Type B pancreatic cell (in vitro differentiated cells): ENCODE results near the gene MBL2. TPM values are rescaled to one million over a fixed set of nuclear protein-coding genes. Genes with fewer than 3 reads are reported as not detected.

ENCODE experiments used
- DNase-seq: peaks from one replicate; pipeline ENCODE4 v3.0.0; 2021; ENCODE audit warnings: mixed read lengths; ENCODE audit not compliant: unreplicated experiment; ENCODE audit errors: extremely low spot score
- H3K27ac Mint-ChIP-seq: 2 replicates; pipeline ENCODE4 v1.8.0; 2021; ENCODE audit warnings: mild to moderate bottlenecking, mixed read lengths
- H3K27me3 Mint-ChIP-seq: 2 replicates; pipeline ENCODE4 v1.8.0; 2021; ENCODE audit warnings: mixed read lengths
- H3K36me3 Mint-ChIP-seq: 2 replicates; pipeline ENCODE4 v1.8.0; 2021; ENCODE audit warnings: mixed read lengths
- H3K4me1 Mint-ChIP-seq: one replicate; pipeline ENCODE4 v1.8.0; 2021; ENCODE audit warnings: mixed read lengths; ENCODE audit not compliant: unreplicated experiment
- H3K4me3 Mint-ChIP-seq: 2 replicates; pipeline ENCODE4 v1.8.0; 2021; ENCODE audit warnings: mild to moderate bottlenecking, mixed read lengths
- H3K9me3 Mint-ChIP-seq: 2 replicates; pipeline ENCODE4 v1.8.0; 2021; ENCODE audit warnings: mixed read lengths
- total RNA-seq: library from RNA; stranded (reverse); gene quantifications from 2 replicates; pipeline ENCODE4 v1.2.1, GENCODE V29; 2021; ENCODE audit warnings: low replicate concordance
- TF ChIP-seq, protein P1 (sequence below): fragments of 200-600 bp; sonication (generic); conservative IDR thresholded peaks from 2 replicates; pipeline ENCODE4 v1.5.0; 2021; ENCODE audit warnings: antibody characterized with exemption, mild to moderate bottlenecking

Gene MBL2
- total RNA-seq, 1 donor from 2014 or later: not detected

GRCh38 chr10:52807803-52808202 lies 35.2 kb upstream of the MBL2 start:
- TF ChIP-seq, protein P1, sequence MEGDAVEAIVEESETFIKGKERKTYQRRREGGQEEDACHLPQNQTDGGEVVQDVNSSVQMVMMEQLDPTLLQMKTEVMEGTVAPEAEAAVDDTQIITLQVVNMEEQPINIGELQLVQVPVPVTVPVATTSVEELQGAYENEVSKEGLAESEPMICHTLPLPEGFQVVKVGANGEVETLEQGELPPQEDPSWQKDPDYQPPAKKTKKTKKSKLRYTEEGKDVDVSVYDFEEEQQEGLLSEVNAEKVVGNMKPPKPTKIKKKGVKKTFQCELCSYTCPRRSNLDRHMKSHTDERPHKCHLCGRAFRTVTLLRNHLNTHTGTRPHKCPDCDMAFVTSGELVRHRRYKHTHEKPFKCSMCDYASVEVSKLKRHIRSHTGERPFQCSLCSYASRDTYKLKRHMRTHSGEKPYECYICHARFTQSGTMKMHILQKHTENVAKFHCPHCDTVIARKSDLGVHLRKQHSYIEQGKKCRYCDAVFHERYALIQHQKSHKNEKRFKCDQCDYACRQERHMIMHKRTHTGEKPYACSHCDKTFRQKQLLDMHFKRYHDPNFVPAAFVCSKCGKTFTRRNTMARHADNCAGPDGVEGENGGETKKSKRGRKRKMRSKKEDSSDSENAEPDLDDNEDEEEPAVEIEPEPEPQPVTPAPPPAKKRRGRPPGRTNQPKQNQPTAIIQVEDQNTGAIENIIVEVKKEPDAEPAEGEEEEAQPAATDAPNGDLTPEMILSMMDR: no peak
- no peak for DNase-seq
- no peaks in the 10 kb centered on the region for H3K36me3 Mint-ChIP-seq
- no peak overlapping the region for H3K4me3 Mint-ChIP-seq
- H3K27ac Mint-ChIP-seq: no peak overlapping the region
- H3K4me1 Mint-ChIP-seq: no peaks in the 10 kb centered on the region
- no peaks in the 10 kb centered on the region for H3K27me3 Mint-ChIP-seq
- peaks cover 3% of the 10 kb centered on the region for H3K9me3 Mint-ChIP-seq

DNA sequence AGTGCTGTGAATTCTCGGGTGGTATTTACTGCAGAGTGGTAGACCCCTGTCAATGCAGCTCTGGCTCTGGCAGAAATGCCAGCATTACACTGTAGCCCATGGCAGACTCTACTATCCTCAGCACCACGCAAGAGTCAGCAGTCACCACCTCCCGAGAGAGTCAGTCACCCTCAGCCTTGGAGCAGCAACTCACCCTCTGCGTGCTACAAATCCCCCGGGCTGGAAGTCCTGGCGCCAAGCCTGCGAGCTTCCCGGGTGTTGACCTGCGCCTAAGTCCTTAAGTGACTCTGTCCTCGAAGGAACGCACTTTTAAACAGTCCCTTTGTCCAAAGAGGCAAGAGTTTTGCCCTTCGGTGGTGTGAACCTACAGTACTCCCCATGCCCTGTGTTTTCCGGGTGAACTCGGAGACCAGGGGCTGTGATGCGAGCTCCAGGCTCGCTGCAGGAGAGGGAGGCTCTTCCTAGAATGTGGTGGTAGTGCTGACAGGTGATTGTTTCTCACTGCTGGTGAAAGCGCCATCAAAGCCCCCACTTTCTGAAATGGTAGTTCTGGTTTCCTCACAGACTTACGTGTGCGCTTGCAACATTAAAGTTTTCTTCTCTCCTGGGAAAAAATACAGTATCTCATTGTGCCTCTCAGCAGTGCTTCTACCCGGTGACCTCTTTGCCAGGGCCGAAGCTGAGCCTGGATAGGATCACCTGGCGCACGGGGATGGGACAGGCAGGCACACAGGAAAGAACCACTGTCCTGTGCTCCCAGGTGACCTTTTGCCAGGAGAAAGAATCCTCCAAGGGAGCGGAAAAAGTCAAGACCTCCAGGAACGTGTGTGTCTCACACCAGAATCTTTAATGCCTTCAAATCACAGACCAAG lies 33.1 kb upstream of the MBL2 start:
- no peak for DNase-seq
- TF ChIP-seq, protein P1: no peak
- no peaks in the 10 kb centered on the region for H3K36me3 Mint-ChIP-seq
- no peaks in the 10 kb centered on the region for H3K27me3 Mint-ChIP-seq
- no peak overlapping the region for H3K27ac Mint-ChIP-seq
- H3K4me3 Mint-ChIP-seq: no peak overlapping the region
- H3K9me3 Mint-ChIP-seq: peaks cover 8% of the 10 kb centered on the region
- H3K4me1 Mint-ChIP-seq: no peaks in the 10 kb centered on the region

GRCh38 chr10:52801947-52802346 lies 29.4 kb upstream of the MBL2 start:
- no peak overlapping the region for H3K4me3 Mint-ChIP-seq
- no peak for DNase-seq
- H3K27me3 Mint-ChIP-seq: no peaks in the 10 kb centered on the region
- no peaks in the 10 kb centered on the region for H3K36me3 Mint-ChIP-seq
- TF ChIP-seq, protein P1: no peak
- H3K27ac Mint-ChIP-seq: no peak overlapping the region
- H3K9me3 Mint-ChIP-seq: peaks cover 9% of the 10 kb centered on the region
- H3K4me1 Mint-ChIP-seq: no peaks in the 10 kb centered on the region

DNA sequence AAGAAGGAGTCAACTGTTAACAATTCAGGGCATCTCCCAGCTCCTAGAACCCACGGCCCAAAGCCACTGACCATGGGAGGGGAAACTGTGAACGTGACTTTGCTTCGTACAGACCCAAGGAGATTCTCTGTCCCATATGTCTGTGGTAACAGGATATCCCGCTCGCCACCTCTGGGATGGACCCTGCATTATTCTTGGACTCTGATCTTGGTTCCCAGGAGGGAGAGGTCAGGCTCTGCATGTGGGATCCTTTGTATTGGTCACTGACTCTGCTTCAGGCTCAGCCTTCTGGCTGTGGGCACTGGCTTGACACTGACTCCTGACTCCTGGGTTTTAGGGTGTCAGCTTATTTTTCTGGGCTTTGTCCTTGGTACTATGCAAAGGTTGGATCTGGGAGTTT lies 13.5 kb upstream of the MBL2 start:
- Mint-ChIP-seq H3K36me3 (no peaks in the 10 kb centered on the region), H3K9me3 (no peaks in the 10 kb centered on the region), H3K4me1 (no peaks in the 10 kb centered on the region), H3K27me3 (no peaks in the 10 kb centered on the region), H3K27ac (no peak overlapping the region), H3K4me3 (no peak overlapping the region)
- DNase-seq: no peak
- TF ChIP-seq, protein P1: no peak

GRCh38 chr10:52785418-52785817 lies 12.8 kb upstream of the MBL2 start:
- Mint-ChIP-seq H3K9me3 (no peaks in the 10 kb centered on the region), H3K27ac (no peak overlapping the region), H3K4me1 (no peaks in the 10 kb centered on the region), H3K36me3 (no peaks in the 10 kb centered on the region), H3K27me3 (no peaks in the 10 kb centered on the region), H3K4me3 (no peak overlapping the region)
- TF ChIP-seq, protein P1: no peak
- no peak for DNase-seq
